Measurements from ENCODE around the gene KCTD17.

DNA sequence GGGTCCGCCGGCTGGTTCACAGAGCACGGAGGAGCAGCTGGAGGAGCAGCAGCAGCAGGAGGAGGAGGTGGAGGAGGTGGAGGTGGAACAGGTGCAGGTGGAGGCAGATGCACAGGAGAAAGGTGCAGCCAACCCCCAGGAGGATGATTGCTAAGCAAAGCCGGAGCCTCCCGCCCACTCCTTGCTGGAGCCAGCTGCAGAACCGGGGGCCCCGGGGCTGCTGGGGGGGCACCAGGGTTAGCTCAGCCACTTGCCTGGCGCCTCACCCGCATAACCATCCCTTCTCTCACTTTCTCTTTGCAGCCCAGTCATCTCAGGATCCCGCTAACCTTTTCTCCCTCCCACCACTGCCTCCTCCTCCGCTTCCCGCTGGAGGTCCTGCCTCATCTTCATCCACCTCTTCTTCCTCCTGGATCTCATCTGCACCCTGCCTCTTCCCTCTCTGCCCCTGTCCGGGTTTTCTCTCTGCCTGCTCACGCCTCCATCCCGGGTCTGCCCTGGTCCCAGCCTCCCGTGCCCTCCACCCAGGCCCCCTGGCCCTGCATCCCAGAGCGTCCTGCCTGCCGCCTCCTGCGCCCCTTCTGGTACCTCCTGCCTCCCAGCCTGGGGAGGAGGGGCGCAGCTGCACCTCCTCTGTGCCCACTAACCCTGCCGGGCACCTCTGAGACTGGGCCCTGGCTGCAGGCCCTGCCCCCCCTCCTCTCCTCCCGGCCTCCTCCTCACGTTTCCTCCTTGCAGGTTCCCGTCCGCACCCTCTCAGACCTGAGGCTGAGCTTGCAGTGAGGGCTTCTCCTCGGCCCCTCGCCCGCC, 9.5 kb downstream of the KCTD17 start:
- TF ChIP-seq CTCF (conservative IDR thresholded peaks at IDR 0.05) (no peak), EZH2 (IDR thresholded peaks at IDR 0.05; ENCODE audit: low read depth) (no peak)

Data from PC-9 (cell line).